Activated CD4-positive, alpha-beta T cell treated with anti-CD3 and anti-CD28 coated beads, Interleukin-2, amount 50 U/mL, for 48 hours (primary cell): ENCODE data around the gene ATP6V0D1.
A peak's percentile ranks its signal among the peaks of the same experiment; 100 is the strongest.
"Not testable (repeated sequence)": the region's sequence is repeated elsewhere in the genome, so short reads cannot be mapped to it uniquely, and the experiment has no call there.

Experiments
- DNase-seq, 2 experiments: peaks; one replicate each; pipeline ENCODE4 v3.0.0-alpha.2; 2020

ATP6V0D1 gene

GRCh38 chr16:67480833-67481560 lies at the start of gene ATP6V0D1:
Gene ATP6V0D1, minus strand, starts transcription at chr16:67481157. Its CDS starts 71 bp downstream, at chr16:67481086.
- DNase-seq: peak; percentile 99

GRCh38 chr16:67530013-67530939 lies 49.3 kb upstream of the ATP6V0D1 start:
- DNase-seq: no peak

GRCh38 chr16:67529582-67530012 lies 48.6 kb upstream of the ATP6V0D1 start:
- DNase-seq: no peak

GRCh38 chr16:67528870-67529581 lies 48.1 kb upstream of the ATP6V0D1 start:
- DNase-seq: peak; percentile 39 to 42

- DNase-seq: peak; percentile 51 to 60
Observed at GRCh38 chr16:67528222-67528869, 47.4 kb upstream of the ATP6V0D1 start, which contains the start of gene RIPOR1. Gene RIPOR1, plus strand, starts transcription at chr16:67528829. Its CDS starts 9,618 bp downstream, at chr16:67538447.

GRCh38 chr16:67526149-67526791 lies 45.3 kb upstream of the ATP6V0D1 start:
- DNase-seq: no peak

- no peak for DNase-seq
Observed at GRCh38 chr16:67525176-67525860, 44.4 kb upstream of the ATP6V0D1 start.

- peak; percentile 100 for DNase-seq
Observed at GRCh38 chr16:67521095-67521804, 40.3 kb upstream of the ATP6V0D1 start.

GRCh38 chr16:67519242-67519641 lies 38.3 kb upstream of the ATP6V0D1 start:
- DNase-seq: no peak

- no peak for DNase-seq
Observed at GRCh38 chr16:67518676-67519075, 37.7 kb upstream of the ATP6V0D1 start.

- no peak for DNase-seq
Observed at GRCh38 chr16:67517661-67518423, 36.9 kb upstream of the ATP6V0D1 start.

- no peak for DNase-seq
Observed at GRCh38 chr16:67517155-67517445, 36.1 kb upstream of the ATP6V0D1 start.

GRCh38 chr16:67516296-67517154 lies 35.6 kb upstream of the ATP6V0D1 start:
- DNase-seq: no peak

- peak; percentile 85 to 88 for DNase-seq
Observed at GRCh38 chr16:67514382-67514828, 33.4 kb upstream of the ATP6V0D1 start.

- not testable (repeated sequence) for DNase-seq
Observed at GRCh38 chr16:67513892-67514291, 32.9 kb upstream of the ATP6V0D1 start.

GRCh38 chr16:67509016-67509415 lies 28.1 kb upstream of the ATP6V0D1 start:
- no peak for DNase-seq

GRCh38 chr16:67506468-67506867 lies 25.5 kb upstream of the ATP6V0D1 start:
- DNase-seq: no peak
